Breast epithelium (tissue), 3 donors: Measurements from ENCODE around the gene GPR78.

Experiments
- POLR2AphosphoS5 ChIP-seq, 3 donors: sonication (generic); formaldehyde crosslinking; IDR thresholded peaks; one replicate each; pipeline ENCODE4 v1.6.1; 2017; ENCODE audit warnings: antibody characterized with exemption in 3 of 3
- TF ChIP-seq, protein P1 (sequence below), 3 donors: fragments of 450-650 bp; IDR thresholded peaks; one replicate each; pipeline ENCODE4 v1.5.1; 2016 to 2017; ENCODE audit warnings: antibody characterized with exemption in 3 of 3, mild to moderate bottlenecking in 3 of 3, moderate library complexity in 3 of 3

DNA sequence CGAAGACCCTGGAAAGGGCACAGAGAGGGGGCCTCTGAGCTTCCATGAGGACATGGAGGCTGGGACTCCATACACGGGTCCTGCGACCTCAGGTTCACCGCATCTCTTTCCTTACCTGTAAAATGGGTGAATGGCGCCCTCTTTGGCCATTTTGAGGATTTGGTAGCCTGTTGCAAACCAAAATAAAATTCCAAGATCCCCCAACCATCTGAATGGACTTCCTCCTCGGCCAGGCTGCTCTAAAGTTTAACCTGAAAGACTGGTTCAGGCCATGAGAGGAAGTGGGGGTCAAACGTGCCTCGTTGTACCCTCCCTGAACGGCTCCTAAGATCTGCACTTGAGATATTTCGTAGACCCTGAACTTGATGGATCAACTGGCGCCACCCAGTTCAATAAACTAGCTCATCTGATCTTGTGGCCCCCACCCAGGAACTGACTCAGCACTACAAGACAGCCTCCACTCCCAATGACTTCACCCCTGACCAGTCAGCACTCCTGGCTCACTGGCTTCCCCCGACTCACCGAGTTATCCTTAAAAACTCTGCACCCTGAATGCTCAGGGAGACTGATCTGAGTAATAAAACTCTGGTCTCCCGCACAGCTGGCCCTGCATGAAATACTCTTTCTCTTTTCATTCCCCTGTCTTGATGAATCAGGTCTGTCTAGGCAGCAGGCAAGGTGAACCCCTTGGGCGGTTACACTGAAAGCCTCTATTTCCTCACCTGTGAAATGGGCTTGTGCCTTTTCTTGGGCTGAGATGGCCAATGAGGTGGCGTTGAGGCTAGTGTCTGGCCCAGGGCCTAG, 32.9 kb upstream of the GPR78 start:
- TF ChIP-seq POLR2AphosphoS5 (IDR thresholded peaks at IDR 0.05): no peak
- TF ChIP-seq, protein P1, sequence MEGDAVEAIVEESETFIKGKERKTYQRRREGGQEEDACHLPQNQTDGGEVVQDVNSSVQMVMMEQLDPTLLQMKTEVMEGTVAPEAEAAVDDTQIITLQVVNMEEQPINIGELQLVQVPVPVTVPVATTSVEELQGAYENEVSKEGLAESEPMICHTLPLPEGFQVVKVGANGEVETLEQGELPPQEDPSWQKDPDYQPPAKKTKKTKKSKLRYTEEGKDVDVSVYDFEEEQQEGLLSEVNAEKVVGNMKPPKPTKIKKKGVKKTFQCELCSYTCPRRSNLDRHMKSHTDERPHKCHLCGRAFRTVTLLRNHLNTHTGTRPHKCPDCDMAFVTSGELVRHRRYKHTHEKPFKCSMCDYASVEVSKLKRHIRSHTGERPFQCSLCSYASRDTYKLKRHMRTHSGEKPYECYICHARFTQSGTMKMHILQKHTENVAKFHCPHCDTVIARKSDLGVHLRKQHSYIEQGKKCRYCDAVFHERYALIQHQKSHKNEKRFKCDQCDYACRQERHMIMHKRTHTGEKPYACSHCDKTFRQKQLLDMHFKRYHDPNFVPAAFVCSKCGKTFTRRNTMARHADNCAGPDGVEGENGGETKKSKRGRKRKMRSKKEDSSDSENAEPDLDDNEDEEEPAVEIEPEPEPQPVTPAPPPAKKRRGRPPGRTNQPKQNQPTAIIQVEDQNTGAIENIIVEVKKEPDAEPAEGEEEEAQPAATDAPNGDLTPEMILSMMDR (IDR thresholded peaks at IDR 0.05): peak in 2 of 3 donors; percentile 34 to 36
